ENCODE measurements around the gene MAPK11.

MAPK11 gene

GRCh38 chr22:50284479-50284878, 14.3 kb upstream of the MAPK11 start:
- CTCF ChIA-PET, result no interaction called here
- POLR2A ChIA-PET, result no interaction called here

GRCh38 chr22:50283821-50284220, 13.6 kb upstream of the MAPK11 start:
- ChIA-PET POLR2A (no interaction called here), CTCF (no interaction called here)
- no peak for TF ChIP-seq CTCF (IDR thresholded peaks at IDR 0.05; ENCODE audit: control extremely low read depth, extremely low read depth, low read depth, missing control alignments)
- DNase-seq (ENCODE audit: extremely low spot score), result no peak

More at GRCh38 chr22:50284479-50284878, 14.3 kb upstream of the MAPK11 start:
- TF ChIP-seq CTCF (IDR thresholded peaks at IDR 0.05; ENCODE audit: control extremely low read depth, extremely low read depth, low read depth, missing control alignments), result no peak
- DNase-seq (ENCODE audit: extremely low spot score), result no peak

GRCh38 chr22:50282361-50283155, 12.4 kb upstream of the MAPK11 start:
- POLR2A ChIA-PET, result no interaction called here
- TF ChIP-seq CTCF (IDR thresholded peaks at IDR 0.05; ENCODE audit: control extremely low read depth, extremely low read depth, low read depth, missing control alignments), result no peak
- DNase-seq (ENCODE audit: extremely low spot score), result no peak
- CTCF ChIA-PET, result interaction anchor here (0.8 to 1.3 kb wide), 4 partner anchors 8 to 59 kb away, joined by 3 to 4 read pairs (median 3); partner anchors contain the start of gene HDAC10

GRCh38 chr22:50281957-50282356, 11.8 kb upstream of the MAPK11 start:
- CTCF ChIA-PET, result interaction anchor here (0.8 to 1.3 kb wide), 4 partner anchors 9 to 60 kb away, joined by 3 to 4 read pairs (median 3); partner anchors contain the start of gene HDAC10
- DNase-seq (ENCODE audit: extremely low spot score), result no peak
- no peak for TF ChIP-seq CTCF (IDR thresholded peaks at IDR 0.05; ENCODE audit: control extremely low read depth, extremely low read depth, low read depth, missing control alignments)
- POLR2A ChIA-PET, result no interaction called here

- no peak for DNase-seq (ENCODE audit: extremely low spot score)
- TF ChIP-seq CTCF (IDR thresholded peaks at IDR 0.05; ENCODE audit: control extremely low read depth, extremely low read depth, low read depth, missing control alignments), result no peak
- ChIA-PET POLR2A (no interaction called here), CTCF (interaction anchor here (1.0 to 1.3 kb wide), 4 partner anchors 9 to 60 kb away, joined by 3 to 4 read pairs (median 3); no protein-coding TSS in a partner anchor)
Observed at GRCh38 chr22:50281384-50281760, 11.2 kb upstream of the MAPK11 start.

- no peak for TF ChIP-seq CTCF (IDR thresholded peaks at IDR 0.05; ENCODE audit: control extremely low read depth, extremely low read depth, low read depth, missing control alignments)
- POLR2A ChIA-PET, result no interaction called here
- DNase-seq (ENCODE audit: extremely low spot score), result no peak
- CTCF ChIA-PET, result interaction anchor here (0.9 to 1.3 kb wide), 5 partner anchors 9 to 40 kb away, joined by 3 read pairs; no protein-coding TSS in a partner anchor
Observed at GRCh38 chr22:50280708-50281383, 10.7 kb upstream of the MAPK11 start.

All from GM10248 (cell line).